Naive thymus-derived CD8-positive, alpha-beta T cell (primary cell): ENCODE data around the gene UBE2V1. TPM values are rescaled to one million over a fixed set of nuclear protein-coding genes. Genes with fewer than 3 reads are reported as not detected.
A peak's percentile ranks its signal among the peaks of the same experiment; 100 is the strongest.
"Not testable (repeated sequence)": the region's sequence is repeated elsewhere in the genome, so short reads cannot be mapped to it uniquely, and the experiment has no call there.

Source experiments
- ATAC-seq, 2 donors: fragments of 150-1000 bp; cut with Tn5 transposase in 1 of 2; sonication (Bioruptor Pico), chemical (Tn5 transposase) in 1 of 2; 1 replicate in 1 of 2; 2 replicates in 1 of 2; pipeline ENCODE4 v1.10.0; 2021; ENCODE audit warnings: mild to moderate bottlenecking in 2 of 2, moderate library complexity in 2 of 2
- POLR2A ChIA-PET: fragments of 350-600 bp; sonication (Branson Sonifier 250); formaldehyde crosslinking; loops from one replicate; lab custom pipeline; 2021; ENCODE audit warnings: antibody characterized with exemption; lab: Charles Lee
- DNase-seq, 10 donors: peaks; one replicate each; pipeline versions ENCODE4 v3.0.0 to v3.0.0-alpha.2; 2020 to 2022
- H3K27ac Mint-ChIP-seq, 10 donors: one replicate each; pipeline ENCODE4 v1.8.0; 2020 to 2022; ENCODE audit warnings: mild to moderate bottlenecking in 10 of 10, mixed read lengths in 10 of 10, moderate library complexity in 4 of 10, inconsistent platforms in 1 of 10
- H3K27me3 Mint-ChIP-seq, 5 donors: one replicate each; pipeline ENCODE4 v1.8.0; 2021 to 2022; ENCODE audit warnings: mixed read lengths in 5 of 5
- H3K36me3 Mint-ChIP-seq, 3 donors: one replicate each; pipeline ENCODE4 v1.8.0; 2020 to 2022; ENCODE audit warnings: mixed read lengths in 3 of 3, mild to moderate bottlenecking in 2 of 3, inconsistent platforms in 1 of 3
- H3K4me1 Mint-ChIP-seq, 4 donors: one replicate each; pipeline ENCODE4 v1.8.0; 2021 to 2022; ENCODE audit warnings: mixed read lengths in 4 of 4
- H3K4me3 Mint-ChIP-seq, 10 donors: one replicate each; pipeline ENCODE4 v1.8.0; 2020 to 2022; ENCODE audit warnings: mild to moderate bottlenecking in 10 of 10, mixed read lengths in 10 of 10, moderate library complexity in 6 of 10, inconsistent platforms in 1 of 10
- H3K9me3 Mint-ChIP-seq, 9 donors: one replicate each; pipeline ENCODE4 v1.8.0; 2020 to 2022; ENCODE audit warnings: mixed read lengths in 9 of 9, mild to moderate bottlenecking in 3 of 9, inconsistent platforms in 1 of 9, moderate library complexity in 1 of 9
- polyA plus RNA-seq, 3 donors: library from polyadenylated mRNA; unstranded; fragments of 300-500 nt; fragmentation: Illumina TruSeq; gene quantifications; one replicate each; pipeline ENCODE4 v1.2.3, GENCODE V29; 2021
- total RNA-seq, 8 experiments: library from RNA in 2 of 8; stranded (reverse) in 2 of 8; gene quantifications; one replicate each; pipeline ENCODE4 v1.2.3 and lab custom pipeline; 2021 to 2026

Gene UBE2V1
- total and polyA plus RNA-seq, 5 experiments from 2014 or later: 141 to 165 (median 154) TPM

DNA sequence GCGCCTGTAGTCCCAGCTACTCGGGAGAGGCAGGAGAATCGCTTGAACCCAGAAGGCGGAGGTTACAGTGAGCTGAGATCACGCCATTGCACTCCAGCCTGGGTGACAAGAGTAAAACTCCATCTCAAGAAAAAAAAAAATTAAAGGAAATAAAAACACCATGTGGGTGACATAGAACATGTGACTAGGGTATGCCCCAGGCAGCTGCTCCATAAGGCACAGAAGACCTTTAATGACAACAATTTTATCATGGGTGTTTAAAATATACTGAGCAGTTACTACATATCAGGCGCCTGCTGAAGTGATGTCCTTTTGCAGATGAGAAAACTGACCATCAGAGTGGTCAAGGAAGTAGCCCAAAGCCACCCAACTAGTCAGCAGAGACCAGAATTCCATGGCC lies 32.6 kb upstream of the UBE2V1 start:
- H3K27ac Mint-ChIP-seq: peak overlapping the region; percentile 96 to 99 (median 98)
- peaks cover 27 to 68% (median 59%) of the 10 kb centered on the region in 4 donors for H3K4me1 Mint-ChIP-seq
- ATAC-seq: no peak
- POLR2A ChIA-PET: no interaction called here
- H3K9me3 Mint-ChIP-seq: no peaks in the 10 kb centered on the region
- peaks cover 0 to 35% (median 0%) of the 10 kb centered on the region in 3 donors for H3K36me3 Mint-ChIP-seq
- DNase-seq: no peak
- H3K4me3 Mint-ChIP-seq: peak overlapping the region in 5 of 10 donors; percentile 14 to 86 (median 84)
- no peaks in the 10 kb centered on the region for H3K27me3 Mint-ChIP-seq

DNA sequence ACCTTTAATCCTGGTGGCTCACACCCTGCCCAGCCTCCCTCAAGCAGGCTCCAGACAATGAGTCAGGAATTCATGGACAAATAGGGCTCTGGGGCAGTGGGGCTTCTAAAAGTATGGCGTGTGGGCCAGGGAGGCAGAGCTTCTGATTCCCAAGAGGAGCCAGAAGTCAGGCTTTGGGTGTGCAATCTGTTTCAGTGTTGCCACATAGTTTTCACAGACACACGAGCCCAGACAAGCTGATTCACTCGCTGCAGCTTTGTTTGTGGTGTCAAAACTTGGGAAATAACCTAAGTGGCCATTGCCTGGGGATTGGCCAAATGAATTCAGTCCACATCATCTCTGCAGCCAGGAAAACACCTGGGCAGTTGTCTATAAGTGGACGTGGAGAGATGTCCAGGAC lies 31.4 kb upstream of the UBE2V1 start:
- H3K27me3 Mint-ChIP-seq: no peaks in the 10 kb centered on the region
- DNase-seq (no peak), ATAC-seq (no peak)
- H3K4me1 Mint-ChIP-seq: peaks cover 29 to 59% (median 57%) of the 10 kb centered on the region in 4 donors
- peak overlapping the region in 6 of 10 donors; percentile 10 to 88 (median 32) for H3K27ac Mint-ChIP-seq
- no peaks in the 10 kb centered on the region for H3K9me3 Mint-ChIP-seq
- H3K4me3 Mint-ChIP-seq: no peak overlapping the region
- POLR2A ChIA-PET: interaction anchor here (0.7 to 1.0 kb wide), 2 partner anchors 9 to 224 kb away, joined by 3 to 6 read pairs; partner anchors contain the start of gene PEDS1
- peaks cover 0 to 41% (median 0%) of the 10 kb centered on the region in 3 donors for H3K36me3 Mint-ChIP-seq

DNA sequence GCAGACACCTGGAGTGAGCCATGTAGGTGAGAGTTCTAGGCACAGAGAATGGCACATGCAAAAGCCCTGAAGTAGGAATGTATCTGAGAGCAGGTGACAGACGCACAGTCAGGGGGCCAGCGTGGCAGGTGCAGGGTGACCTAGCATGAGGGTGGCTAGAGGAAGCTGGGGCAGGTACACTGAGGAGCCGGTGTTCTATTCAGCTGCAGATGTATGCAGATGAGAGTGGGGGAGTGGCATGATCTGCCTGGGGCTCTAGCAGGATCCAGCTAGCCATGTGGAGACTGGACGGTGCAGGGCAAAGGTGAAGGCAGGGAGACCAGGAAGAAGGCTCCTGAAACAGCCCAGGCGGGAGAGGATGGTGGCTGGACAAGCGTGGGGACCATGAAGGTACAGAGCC lies 29.9 kb upstream of the UBE2V1 start:
- Mint-ChIP-seq H3K27ac (peak overlapping the region in 6 of 10 donors; percentile 11 to 61 (median 38)), H3K9me3 (no peaks in the 10 kb centered on the region), H3K4me3 (no peak overlapping the region), H3K36me3 (peaks cover 0 to 39% (median 0%) of the 10 kb centered on the region in 3 donors), H3K27me3 (no peaks in the 10 kb centered on the region), H3K4me1 (peaks cover 28 to 50% (median 42%) of the 10 kb centered on the region in 4 donors)
- no peak for ATAC-seq
- DNase-seq: no peak
- POLR2A ChIA-PET: interaction anchor here (2.5 kb wide), 1 partner anchor 10 kb away, joined by 9 read pairs; the partner anchor contains the start of gene PEDS1

DNA sequence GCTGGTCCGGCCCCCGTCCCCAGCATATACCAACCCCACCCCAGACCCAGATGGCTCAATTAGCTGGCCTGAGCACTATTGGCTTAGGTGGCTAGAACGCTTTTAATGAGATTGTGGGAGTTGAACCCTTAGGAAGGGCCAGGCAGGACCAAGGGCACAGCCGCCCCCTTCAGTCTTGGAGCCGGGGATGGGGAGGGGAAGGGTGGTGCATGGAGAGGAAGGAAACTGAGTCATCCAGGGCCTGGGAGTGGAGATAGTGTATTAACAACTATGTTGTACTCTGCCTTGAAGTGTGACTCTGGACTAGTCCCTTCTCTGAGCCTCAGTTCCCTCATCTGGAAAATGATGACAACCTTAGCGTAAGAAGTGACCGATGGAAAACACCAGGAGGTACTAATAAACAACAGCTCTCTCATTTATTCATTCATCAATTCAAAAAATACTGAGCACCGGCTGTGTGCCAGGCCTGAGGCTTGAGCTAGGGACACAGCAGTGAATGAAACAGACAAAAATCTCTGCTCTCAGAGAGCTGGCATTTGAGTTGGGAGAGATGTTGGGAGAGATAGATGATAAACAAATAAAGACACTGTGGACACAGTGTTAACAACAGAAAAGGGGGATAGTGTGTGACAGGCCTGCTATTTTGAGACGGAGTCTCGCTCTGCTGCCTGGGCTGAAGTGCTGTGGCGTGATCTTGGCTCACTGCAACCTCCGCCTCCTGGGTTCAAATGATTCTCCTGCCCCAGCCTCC lies 29.0 kb upstream of the UBE2V1 start:
- no peaks in the 10 kb centered on the region for H3K27me3 Mint-ChIP-seq
- H3K9me3 Mint-ChIP-seq: no peaks in the 10 kb centered on the region
- peaks cover 32 to 50% (median 40%) of the 10 kb centered on the region in 4 donors for H3K4me1 Mint-ChIP-seq
- peak overlapping the region in 4 of 10 donors; percentile 32 to 68 (median 42) for H3K27ac Mint-ChIP-seq
- no peak for DNase-seq
- no peak overlapping the region for H3K4me3 Mint-ChIP-seq
- POLR2A ChIA-PET: interaction anchor here (2.5 kb wide), 1 partner anchor 11 kb away, joined by 9 read pairs; the partner anchor contains the start of gene PEDS1
- H3K36me3 Mint-ChIP-seq: peaks cover 0 to 47% (median 0%) of the 10 kb centered on the region in 3 donors
- ATAC-seq: no peak

DNA sequence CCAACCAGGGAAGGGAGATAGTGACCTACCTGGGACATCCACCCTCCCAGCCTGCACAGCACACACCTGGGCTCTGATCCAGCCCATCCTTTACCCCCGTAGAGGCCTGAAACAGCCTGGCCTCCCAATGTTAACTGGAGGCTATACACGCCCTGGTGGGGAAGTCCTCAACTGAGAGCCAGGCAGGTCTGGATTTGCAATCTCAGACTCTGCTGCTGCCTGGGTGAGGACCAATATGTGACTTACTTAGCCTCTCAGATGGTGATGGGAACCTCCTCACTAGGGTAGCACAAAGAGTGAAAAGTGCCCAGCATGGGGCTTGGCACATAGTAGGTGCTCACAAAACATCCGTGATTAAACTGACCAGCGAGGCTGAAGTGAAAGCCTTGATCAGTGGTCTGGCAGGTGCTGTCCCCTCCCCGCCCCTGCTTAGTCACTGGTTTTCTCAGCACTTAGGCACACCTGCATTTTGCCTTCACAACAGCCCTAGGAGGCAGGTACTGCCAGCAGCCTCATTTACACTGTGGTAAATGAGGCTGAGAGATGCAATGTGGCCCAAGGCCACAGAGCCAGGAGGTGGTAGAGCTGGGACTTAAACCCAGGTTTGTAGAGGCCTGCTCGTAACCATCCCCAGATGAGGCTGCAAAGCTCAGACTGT lies 28.2 kb upstream of the UBE2V1 start:
- peak overlapping the region in 2 of 10 donors; percentile 21 to 66 for H3K27ac Mint-ChIP-seq
- no peak overlapping the region for H3K4me3 Mint-ChIP-seq
- H3K36me3 Mint-ChIP-seq: peaks cover 0 to 55% (median 0%) of the 10 kb centered on the region in 3 donors
- H3K9me3 Mint-ChIP-seq: no peaks in the 10 kb centered on the region
- peaks cover 26 to 44% (median 34%) of the 10 kb centered on the region in 4 donors for H3K4me1 Mint-ChIP-seq
- H3K27me3 Mint-ChIP-seq: no peaks in the 10 kb centered on the region
- no peak for DNase-seq
- POLR2A ChIA-PET: interaction anchor here (2.5 kb wide), 1 partner anchor 12 kb away, joined by 9 read pairs; the partner anchor contains the start of gene PEDS1
- ATAC-seq: no peak

DNA sequence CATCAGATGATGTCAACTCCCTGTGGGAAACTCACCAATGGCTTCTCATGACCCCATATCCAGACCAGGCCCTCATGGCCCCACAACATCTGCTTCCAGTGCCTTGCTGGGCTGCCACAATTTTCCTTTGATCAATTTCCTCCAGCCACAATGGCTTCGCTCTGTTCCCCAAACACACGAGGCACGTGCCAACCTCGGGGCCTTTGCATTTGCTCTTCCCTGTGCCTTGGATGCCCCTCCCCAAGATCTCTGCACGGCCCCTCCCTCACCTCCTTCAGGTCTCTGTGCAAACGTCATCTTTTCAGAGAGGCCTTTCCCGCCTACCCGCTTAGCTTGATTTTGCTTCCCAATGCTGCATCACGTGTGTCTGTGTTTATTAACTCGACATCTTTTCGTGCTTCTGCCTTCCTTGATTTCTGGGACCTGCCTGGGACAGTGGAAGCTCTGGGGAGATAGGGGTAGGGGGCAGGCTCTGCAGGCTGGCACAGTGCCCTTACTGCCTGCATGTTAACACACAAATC lies 27.4 kb upstream of the UBE2V1 start:
- peak overlapping the region in 5 of 10 donors; percentile 47 to 81 (median 67) for H3K27ac Mint-ChIP-seq
- DNase-seq (no peak), ATAC-seq (no peak)
- H3K36me3 Mint-ChIP-seq: peaks cover 0 to 61% (median 2%) of the 10 kb centered on the region in 3 donors
- H3K27me3 Mint-ChIP-seq: no peaks in the 10 kb centered on the region
- H3K9me3 Mint-ChIP-seq: no peaks in the 10 kb centered on the region
- peak overlapping the region in 1 of 10 donors; percentile 30 for H3K4me3 Mint-ChIP-seq
- POLR2A ChIA-PET: interaction anchor here (1.6 kb wide), 1 partner anchor 8 kb away, joined by 4 read pairs; no protein-coding TSS in a partner anchor
- peaks cover 24 to 40% (median 31%) of the 10 kb centered on the region in 4 donors for H3K4me1 Mint-ChIP-seq

DNA sequence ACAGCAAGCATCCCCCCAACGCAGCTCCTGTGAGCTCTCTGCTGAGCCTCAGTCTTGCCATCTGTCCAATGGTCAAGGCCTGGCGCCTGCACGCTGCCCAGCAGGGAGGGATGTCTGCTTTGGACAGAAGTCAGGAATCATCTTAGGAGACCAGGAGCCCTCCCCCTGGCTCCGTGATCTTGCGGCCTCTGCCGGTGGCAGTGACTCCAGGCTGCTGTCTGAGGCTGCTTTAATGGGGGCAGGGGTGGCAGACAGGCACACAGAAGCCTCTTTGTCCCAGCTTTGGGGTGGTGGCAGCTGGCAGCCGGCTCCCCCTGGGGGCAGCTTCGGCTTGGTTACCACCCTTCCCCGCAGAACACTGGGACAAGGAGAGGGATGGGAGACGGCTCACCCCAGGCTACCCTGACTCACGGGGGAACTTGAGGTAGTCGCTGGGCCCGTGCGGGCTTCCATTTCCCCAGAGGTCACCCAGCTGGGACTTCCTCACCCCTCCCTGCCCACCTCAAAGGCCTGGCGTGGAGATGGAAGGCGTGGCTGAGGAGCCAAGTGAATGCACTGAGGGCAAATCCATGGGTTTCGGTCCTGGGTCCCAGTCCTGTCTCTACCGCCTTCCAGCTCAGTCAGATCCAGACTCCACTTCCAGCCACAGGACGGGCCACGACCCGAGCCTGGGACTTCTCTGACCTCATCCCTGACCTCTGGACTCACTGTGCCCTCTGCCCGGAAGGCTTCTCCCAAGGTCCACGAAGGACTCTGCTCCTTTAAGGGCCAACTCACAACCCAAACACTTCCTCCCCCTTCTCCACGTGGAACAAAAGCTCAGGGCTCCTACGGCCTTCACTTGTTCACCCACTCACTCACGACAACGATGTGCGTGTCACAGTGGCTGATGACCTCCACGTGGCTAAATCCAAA lies 25.8 kb upstream of the UBE2V1 start:
- peak overlapping the region in 4 of 10 donors; percentile 11 to 86 (median 47) for H3K27ac Mint-ChIP-seq
- POLR2A ChIA-PET: interaction anchor here (1.0 to 1.6 kb wide), 2 partner anchors 10 to 15 kb away, joined by 3 to 4 read pairs; partner anchors contain the start of gene PEDS1
- no peak overlapping the region for H3K4me3 Mint-ChIP-seq
- ATAC-seq (no peak), DNase-seq (no peak)
- no peaks in the 10 kb centered on the region for H3K27me3 Mint-ChIP-seq
- H3K36me3 Mint-ChIP-seq: peaks cover 0 to 71% (median 2%) of the 10 kb centered on the region in 3 donors
- H3K9me3 Mint-ChIP-seq: no peaks in the 10 kb centered on the region
- peaks cover 22 to 43% (median 30%) of the 10 kb centered on the region in 4 donors for H3K4me1 Mint-ChIP-seq

DNA sequence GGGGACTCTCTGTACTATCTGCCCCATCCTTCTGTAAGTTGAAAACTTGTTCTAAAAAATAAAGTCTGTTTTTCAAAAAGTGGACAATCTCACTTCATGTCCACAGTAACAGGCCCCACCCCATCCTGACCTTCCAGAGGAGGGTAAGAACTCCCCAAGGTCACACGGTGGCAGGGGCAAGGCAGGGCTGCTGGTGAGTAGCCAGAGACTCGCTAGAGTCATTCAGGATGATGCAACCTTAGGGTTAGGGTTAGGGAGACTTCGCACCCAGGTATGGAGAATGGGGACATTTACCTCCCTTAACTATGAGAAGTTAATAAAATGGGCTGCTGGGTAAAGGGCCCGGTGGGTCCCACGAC lies 25.1 kb upstream of the UBE2V1 start:
- H3K4me1 Mint-ChIP-seq: peaks cover 19 to 38% (median 29%) of the 10 kb centered on the region in 4 donors
- peak overlapping the region in 2 of 10 donors; percentile 7 to 10 for H3K27ac Mint-ChIP-seq
- DNase-seq (no peak), ATAC-seq (no peak)
- peaks cover 0 to 69% (median 2%) of the 10 kb centered on the region in 3 donors for H3K36me3 Mint-ChIP-seq
- POLR2A ChIA-PET: interaction anchor here (1.0 kb wide), 1 partner anchor 16 kb away, joined by 3 read pairs; the partner anchor contains the start of gene PEDS1
- H3K4me3 Mint-ChIP-seq: no peak overlapping the region
- H3K27me3 Mint-ChIP-seq: no peaks in the 10 kb centered on the region
- no peaks in the 10 kb centered on the region for H3K9me3 Mint-ChIP-seq

DNA sequence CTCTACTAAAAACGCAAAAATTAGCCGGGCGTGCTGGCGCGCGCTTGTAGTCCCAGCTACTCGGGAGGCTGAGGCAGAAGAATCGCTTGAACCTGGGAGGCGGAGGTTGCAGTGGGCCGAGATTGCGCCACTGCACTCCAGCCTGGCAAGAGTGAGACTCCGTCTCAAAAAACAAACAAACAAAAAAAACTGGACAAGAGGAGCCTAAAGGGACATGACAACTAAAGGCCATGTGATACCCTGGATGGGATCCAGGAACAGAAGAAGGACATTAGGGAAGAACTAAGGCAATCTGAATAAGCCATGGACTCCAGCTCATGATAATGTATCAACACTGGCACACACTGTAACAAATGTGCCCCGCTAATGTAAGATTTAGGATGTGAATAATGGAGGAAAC lies 24.8 kb upstream of the UBE2V1 start:
- not testable (repeated sequence) for H3K27me3 Mint-ChIP-seq, H3K9me3 Mint-ChIP-seq, DNase-seq, H3K4me3 Mint-ChIP-seq, ATAC-seq
- Mint-ChIP-seq H3K4me1 (peaks cover 15 to 34% (median 26%) of the 10 kb centered on the region in 4 donors), H3K36me3 (peaks cover 0 to 65% (median 2%) of the 10 kb centered on the region in 3 donors), H3K27ac (peak overlapping the region in 2 of 10 donors; percentile 48 to 76)
- POLR2A ChIA-PET: interaction anchor here (1.0 kb wide), 1 partner anchor 16 kb away, joined by 3 read pairs; the partner anchor contains the start of gene PEDS1

DNA sequence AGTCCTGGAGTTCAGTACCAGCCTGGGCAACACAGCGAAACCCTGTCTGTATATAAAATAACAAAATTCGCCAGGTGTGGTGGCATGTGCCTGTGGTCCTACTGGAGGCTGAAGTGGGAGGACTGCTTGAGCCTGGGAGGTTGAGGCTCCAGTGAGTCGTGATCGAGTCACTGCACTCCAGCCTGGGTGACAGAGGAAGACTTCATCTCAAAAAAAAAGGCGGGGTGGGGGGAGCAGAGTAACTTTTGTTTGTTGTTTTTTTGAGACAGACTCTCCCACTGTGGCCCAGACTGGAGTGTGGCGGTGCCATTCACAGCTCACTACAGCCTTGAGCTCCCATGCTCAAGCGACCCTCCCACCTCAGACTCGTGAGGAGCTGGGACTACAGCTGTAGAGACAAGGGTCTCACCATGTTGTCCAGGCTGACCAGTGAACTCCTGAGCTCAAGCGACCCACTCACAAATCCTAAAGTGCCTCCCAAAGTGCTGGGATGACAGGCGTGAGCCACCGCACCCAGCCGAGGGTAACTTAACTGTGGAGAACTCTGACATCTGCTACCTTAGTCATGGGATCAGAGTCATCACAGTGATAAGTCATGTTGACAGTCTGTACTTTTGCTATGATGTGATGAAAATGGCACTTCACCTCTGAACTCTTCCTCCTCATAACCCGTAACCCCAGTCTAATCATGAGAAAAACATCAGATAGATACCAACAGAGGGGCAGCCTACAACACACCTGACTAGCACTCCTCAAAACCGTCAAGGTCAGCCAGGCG lies 24.1 kb upstream of the UBE2V1 start:
- Mint-ChIP-seq H3K9me3 (no peaks in the 10 kb centered on the region), H3K36me3 (peaks cover 0 to 64% (median 2%) of the 10 kb centered on the region in 3 donors), H3K27ac (peak overlapping the region in 3 of 10 donors; percentile 48 to 76 (median 59)), H3K27me3 (no peaks in the 10 kb centered on the region), H3K4me1 (peaks cover 12 to 39% (median 30%) of the 10 kb centered on the region in 4 donors), H3K4me3 (no peak overlapping the region)
- ATAC-seq (no peak), DNase-seq (no peak)
- POLR2A ChIA-PET: no interaction called here

DNA sequence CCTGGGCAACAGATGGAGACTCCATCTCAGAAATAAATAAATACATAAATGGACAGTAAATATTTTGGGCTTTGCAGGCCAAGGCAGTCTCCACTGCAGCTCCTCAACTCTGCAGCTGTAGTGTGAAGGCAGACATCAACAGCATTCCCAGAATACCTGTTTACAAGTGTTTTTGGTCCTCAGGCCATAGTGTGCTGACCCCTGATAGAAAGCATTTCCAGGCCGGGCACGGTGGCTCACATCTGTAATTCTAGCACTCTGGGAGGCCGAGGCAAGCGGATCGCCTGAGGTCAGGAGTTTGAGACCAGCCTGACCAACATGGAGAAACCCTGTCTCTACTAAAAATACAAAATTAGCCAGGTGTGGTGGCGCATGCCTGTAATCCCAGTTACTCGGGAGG lies 22.2 kb upstream of the UBE2V1 start:
- POLR2A ChIA-PET, H3K4me3 Mint-ChIP-seq, H3K27me3 Mint-ChIP-seq, DNase-seq, ATAC-seq, H3K9me3 Mint-ChIP-seq: not testable (repeated sequence)
- Mint-ChIP-seq H3K4me1 (peaks cover 9 to 33% (median 28%) of the 10 kb centered on the region in 4 donors), H3K36me3 (peaks cover 0 to 68% (median 2%) of the 10 kb centered on the region in 3 donors), H3K27ac (peak overlapping the region in 1 of 10 donors; percentile 50)
